PFSK-1 (cell line): ENCODE results near the gene TNFRSF17.

Experiments used
- POLR2AphosphoS5 ChIP-seq: IDR thresholded peaks from 2 replicates; pipeline ENCODE4 v1.6.1; 2012; ENCODE audit warnings: low read depth, mild to moderate bottlenecking, control low read depth, low read length, moderate library complexity
- REST ChIP-seq, 2 experiments: IDR thresholded peaks; 2 replicates each; pipeline versions ENCODE4 v1.6.1 to v1.8.0; 2011 to 2012; ENCODE audit warnings: low read depth in 2 of 2, low read length in 2 of 2, control low read depth in 1 of 2, inconsistent platforms in 1 of 2, mild to moderate bottlenecking in 1 of 2, moderate library complexity in 1 of 2; ENCODE audit not compliant: insufficient read depth in 1 of 2
- TAF1 ChIP-seq: IDR thresholded peaks from 2 replicates; pipeline ENCODE4 v1.6.1; 2012; ENCODE audit warnings: low read length, control low read depth, borderline replicate concordance; ENCODE audit not compliant: insufficient read depth

DNA sequence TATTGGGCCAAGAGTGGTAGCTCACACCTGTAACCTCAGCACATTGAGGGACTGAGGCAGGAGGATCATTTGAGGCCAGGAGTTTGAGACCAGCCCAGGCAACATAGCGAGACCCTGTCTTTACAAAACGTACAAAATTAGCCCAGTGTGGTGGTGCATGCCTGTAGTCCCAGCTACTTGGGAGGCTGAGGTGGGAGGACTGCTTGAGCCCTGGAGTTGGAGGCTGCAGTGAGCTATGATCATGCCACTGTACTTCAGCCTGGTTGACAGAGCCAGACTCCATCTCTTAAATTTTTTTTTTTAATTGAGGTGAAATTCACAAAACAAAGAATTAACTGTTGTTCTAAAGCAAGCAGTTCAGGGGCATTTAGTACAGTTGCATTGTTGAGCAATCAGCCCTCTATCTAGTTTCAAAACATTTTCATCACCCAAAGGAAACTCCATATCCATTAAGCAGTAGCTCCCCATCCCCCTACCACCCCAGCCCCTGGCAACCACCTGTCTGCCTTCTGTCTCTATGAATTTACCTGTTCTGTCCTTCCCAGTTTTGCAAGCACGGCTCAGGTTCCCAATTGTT, 27.1 kb downstream of the TNFRSF17 start:
- TF ChIP-seq TAF1 (no peak), REST (IDR thresholded peaks at IDR 0.05; ENCODE audit: insufficient read depth in 1 of 2, low read depth in 2 of 2, low read length in 2 of 2) (no peak), POLR2AphosphoS5 (no peak)
